ENCODE measurements around the gene MX2. TPM values are rescaled to one million over a fixed set of nuclear protein-coding genes. Genes with fewer than 3 reads are reported as not detected.
"Not testable (repeated sequence)": the region's sequence is repeated elsewhere in the genome, so short reads cannot be mapped to it uniquely, and the experiment has no call there.

Gene MX2
- total RNA-seq, 2 experiments from 2014 or later = 9.5 to 10.5 TPM

DNA sequence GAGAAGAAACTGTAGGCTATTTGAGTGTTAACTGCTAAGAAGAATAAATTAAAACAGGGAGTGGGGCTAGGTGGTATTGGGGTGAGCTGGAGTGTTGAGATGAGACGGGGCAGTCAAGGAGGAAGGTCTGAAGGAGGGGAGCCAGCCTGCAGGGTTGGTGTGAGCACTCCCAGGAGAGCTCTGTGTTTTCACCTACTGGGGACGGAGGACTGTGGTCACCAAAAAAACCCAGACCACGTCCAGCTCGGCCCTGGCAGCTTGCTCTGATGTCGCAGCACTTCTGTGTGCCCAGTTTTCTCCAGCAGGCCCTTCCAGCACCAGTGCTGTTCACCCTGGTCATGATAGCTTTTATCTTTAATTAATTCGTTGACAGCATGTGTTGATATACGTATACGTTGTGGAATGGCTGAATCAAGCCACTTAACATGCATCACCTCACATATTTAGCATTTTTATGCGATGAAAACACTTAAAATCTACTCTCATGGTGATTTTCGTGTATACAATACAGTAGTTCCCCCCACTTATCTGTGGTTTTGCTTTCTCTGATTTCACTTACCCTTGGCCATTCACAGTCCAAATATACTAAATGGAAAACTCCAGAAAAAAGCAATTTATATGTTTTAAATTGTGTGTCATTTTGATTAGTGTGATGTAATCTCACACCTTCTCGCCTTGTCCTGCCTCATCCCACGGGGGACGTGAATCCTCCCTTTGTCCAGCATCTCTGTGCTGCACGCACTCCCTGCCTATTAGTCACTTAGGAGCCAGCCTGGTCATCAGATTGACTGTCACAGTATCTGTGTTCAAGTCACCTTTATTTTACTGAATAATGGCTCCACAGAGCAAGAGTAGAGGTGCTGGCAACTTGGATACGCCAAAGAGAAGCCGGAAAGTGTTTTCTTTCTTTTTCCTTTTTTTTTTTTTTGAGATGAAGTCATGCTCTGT lies 32.9 kb upstream of the MX2 start:
- ChIA-PET POLR2A (no interaction called here), CTCF (no interaction called here)

DNA sequence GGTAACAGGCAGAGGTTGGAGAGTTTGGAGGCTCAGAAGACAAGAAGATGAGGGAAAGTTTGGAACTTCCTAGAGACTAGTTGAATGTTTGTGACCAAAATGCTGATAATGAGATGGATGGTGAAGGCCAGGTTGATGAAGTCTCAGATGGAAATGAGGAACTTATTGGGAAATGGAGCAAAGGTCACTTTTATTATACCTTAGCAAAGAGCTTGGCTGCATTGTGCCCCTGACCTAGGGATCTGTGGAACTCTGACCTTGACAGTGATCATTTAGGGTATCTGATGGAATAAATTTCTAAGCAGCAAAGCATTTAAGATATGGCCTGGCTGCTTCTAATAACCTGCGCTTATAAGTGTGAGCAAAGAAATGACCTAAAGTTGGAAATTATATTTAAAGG lies 28.1 kb upstream of the MX2 start:
- ChIA-PET CTCF (no interaction called here), POLR2A (no interaction called here)

DNA sequence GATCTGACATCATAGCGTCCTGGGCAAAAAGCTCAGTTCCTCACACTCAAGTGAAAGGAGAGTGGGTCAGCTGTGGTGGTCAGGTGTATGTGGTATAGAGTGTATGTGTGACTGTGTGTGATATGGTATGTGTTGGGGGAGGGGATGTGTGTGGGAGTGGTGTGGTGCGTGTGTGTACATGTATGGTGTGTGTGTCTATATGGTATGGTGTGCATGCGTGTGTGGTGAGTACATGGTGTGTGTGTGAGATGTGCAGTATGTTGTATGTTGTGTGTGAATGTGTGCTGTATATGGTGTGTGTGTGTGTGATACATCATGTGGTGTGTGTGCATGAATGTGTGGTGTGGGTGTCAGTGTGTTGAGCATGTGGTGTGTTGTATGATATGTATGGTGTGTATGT lies 24.3 kb upstream of the MX2 start:
- ChIA-PET POLR2A (no interaction called here), CTCF (no interaction called here)

DNA sequence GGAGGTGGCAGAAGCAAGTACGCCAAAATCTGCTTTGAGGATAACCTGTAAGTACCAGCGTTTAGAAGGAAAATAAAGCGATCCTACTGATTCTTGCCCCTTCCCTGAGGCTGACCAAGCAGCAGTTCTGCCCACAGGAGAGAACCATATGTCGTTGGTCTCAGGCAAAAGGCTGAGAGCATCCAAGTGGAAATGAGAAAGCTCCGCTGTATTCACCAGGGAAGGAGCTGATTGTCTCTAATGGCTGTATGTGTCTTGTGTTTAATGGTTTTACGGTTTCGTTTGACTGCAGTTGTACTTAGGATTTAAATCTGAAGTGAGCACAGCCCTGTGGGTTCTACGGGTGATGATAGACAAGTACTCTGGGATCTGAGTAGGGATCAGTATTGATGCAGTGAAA lies 23.4 kb upstream of the MX2 start:
- ChIA-PET POLR2A (no interaction called here), CTCF (no interaction called here)

DNA sequence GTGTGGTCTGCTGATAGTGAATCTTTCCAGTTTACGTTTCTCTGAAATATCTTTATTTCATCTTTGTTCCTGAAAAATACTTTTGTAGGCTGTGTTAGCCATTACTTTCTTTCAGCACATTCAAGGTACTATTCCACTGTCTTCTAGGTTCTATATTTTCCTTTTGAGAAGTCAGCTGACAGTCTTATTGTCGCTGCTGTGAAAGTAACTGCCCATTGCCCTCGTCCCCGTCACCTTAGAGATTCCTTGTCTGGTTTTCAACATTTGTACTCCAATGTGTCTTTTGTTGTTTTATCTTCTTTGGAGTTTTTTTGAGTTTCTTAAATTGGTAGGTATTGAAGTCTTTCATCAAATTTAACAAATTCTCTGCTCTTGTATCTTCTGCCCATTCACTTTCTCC lies 19.8 kb upstream of the MX2 start:
- CTCF ChIA-PET = no interaction called here
- POLR2A ChIA-PET = no interaction called here

DNA sequence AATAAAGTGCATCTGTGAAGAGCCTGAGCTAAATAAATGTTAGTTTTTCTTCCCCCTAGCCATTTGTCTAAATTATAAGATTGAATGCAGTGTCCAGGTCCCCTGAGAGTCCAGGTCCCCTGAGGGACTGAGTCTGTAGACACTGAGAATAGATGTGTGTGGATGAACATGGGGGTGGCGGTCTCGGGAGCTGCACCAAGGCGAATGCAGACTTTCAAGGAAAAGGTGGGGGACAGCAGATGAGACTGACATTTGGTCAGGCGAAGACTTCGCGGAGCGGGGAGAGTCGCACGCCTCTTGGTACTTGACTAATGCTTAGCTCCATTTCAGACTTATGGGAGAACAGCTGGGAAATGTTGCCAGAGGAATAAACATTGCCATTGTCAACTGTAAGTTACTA lies 17.7 kb upstream of the MX2 start:
- ChIA-PET CTCF (no interaction called here), POLR2A (no interaction called here)

DNA sequence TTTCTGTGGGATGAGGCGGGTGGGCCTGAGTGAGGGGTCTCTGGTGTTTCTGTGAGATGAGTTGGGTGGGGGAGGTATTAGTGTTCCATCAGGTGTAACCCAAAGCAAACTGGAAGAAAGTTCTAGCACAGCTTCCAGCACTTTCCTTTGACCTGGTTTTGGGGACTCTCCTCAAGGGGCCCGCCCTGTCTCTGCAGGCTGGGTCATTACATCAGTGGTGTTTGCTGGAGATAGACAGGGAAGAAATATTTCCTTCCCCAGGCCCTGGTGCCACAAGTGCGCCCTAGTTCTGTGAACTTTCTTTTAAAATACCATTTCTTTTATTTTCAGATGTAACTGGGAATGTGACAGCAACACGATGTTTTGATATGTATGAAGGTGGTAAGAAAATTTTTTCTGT lies 16.5 kb upstream of the MX2 start:
- POLR2A ChIA-PET = no interaction called here
- CTCF ChIA-PET = no interaction called here

DNA sequence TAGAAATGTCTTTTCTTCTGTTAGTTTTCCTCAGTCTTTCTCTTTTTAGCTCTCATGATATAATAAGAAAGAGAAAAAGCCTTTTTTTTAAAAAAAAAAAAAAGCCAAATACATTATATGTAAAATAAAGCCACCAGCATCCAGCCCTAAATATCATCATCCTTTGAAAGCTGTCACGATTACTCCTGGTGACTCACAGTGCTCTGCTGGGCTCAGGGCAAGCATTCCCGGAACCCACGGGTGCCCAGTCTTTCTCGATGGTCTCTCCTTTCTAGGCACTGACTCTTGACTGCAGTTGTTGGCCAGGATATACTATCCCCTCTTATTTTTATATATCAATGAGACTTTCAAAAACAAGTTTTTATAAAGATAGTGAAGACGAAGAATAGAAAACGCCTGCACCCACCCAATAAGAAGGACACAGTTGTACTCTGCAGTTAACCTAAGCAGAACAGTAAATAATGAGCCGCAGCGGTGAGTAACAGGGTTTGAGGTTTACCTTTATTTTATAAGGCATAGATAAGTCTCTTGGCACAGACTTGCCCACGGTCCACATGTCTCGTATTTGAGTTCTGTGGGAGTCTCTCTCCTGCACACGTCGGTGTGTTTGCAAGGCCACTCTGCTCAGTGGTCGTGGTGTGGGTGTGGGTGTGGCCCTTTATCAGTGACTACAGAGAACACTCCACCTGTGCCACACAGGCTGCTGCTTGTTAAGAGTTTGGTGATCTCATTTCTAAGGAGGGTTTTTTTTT lies 15.7 kb upstream of the MX2 start:
- CTCF ChIA-PET = no interaction called here

DNA sequence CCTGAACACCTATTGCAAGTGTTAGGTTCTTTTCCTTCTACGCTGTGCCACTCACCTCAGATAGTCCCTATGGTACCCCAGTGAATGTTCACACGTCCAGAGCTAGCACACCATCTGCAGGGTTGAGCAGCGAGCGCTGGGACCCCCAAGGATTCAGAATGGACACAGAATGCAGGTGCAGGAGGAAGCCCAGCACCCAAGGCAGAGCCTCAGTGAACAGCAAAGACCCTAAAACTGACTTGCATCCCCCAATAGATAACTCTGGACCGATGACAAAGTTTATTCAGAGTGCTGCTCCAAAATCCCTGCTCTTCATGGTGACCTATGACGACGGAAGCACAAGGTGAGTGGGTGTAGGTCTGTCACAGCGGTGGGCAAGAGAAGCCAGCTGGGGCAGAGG lies 15.1 kb upstream of the MX2 start:
- CTCF ChIA-PET = no interaction called here
- POLR2A ChIA-PET = no interaction called here

More for the DNA sequence above, 15.7 kb upstream of the MX2 start:
- POLR2A ChIA-PET = no interaction called here

DNA sequence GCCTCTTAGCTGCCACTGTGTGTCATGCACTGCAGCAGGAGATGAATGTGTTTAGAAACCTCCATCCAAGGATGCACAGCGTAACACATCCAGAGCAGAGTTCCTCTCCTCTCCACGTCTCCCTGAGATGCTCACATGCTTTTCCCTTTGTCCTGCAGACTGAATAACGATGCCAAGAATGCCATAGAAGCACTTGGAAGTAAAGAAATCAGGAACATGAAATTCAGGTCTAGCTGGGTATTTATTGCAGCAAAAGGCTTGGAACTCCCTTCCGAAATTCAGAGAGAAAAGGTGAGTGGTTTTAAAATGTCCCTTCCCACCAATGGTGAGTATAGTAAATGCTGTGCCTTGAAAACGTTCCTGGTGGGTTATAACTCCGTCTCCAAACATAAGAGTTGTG lies 13.4 kb upstream of the MX2 start:
- ChIA-PET CTCF (no interaction called here), POLR2A (no interaction called here)

DNA sequence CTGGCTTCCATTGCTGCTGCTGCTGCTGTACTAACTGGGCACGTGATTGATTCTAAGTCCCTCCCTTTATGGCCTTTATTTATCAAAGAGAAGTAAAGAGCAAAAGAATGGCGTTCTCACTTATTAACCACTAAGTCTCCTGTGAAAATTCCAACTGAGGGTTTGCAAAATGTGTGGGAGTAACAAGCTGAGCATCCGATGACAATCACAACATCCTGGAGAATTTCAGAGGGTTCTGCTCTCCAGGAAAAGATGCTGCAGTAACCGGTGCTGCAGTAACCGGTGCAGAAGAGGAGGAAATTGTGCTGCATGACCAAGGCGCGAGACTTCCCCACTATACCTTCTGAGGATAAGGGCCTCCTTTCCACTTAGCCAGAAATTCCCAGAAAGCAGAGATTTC lies 12.7 kb upstream of the MX2 start:
- ChIA-PET POLR2A (no interaction called here), CTCF (no interaction called here)

DNA sequence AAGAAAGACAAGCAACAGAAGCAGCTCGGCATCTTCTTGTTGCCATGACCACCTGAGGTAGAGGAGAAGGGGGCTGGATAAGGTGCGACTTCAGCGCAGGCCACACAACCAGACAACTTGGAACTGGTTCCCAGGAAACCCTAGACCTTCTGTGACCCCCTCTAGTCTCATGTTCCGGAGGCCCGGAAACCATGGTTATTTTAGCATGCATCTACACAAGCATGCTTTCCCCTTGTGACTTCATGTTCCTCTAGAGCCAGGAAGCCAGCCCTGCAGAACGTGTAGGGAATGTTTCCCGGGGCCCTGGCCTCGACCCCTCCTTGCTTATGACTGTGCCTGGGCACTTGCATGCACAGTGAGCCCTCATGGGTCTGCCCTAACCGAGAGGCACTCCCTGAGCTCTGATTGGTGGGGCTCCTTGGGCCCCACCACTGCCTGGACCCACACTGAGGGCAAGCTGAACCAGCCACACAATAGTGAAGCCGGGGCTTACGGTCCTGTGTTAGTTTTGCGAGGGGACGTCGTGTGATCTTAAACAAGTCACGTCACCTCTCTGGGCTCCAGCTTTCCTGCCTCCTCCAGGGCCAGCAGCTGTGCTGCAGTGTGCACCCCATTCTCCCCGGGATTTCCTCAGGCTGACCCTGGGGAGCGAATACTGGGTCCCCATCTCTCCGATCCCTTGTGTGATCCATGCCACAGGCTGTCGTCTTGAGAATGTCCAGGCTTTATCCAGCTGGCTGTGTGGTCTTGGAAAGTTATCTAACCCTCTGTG lies 12.0 kb upstream of the MX2 start:
- ChIA-PET POLR2A (no interaction called here), CTCF (no interaction called here)

DNA sequence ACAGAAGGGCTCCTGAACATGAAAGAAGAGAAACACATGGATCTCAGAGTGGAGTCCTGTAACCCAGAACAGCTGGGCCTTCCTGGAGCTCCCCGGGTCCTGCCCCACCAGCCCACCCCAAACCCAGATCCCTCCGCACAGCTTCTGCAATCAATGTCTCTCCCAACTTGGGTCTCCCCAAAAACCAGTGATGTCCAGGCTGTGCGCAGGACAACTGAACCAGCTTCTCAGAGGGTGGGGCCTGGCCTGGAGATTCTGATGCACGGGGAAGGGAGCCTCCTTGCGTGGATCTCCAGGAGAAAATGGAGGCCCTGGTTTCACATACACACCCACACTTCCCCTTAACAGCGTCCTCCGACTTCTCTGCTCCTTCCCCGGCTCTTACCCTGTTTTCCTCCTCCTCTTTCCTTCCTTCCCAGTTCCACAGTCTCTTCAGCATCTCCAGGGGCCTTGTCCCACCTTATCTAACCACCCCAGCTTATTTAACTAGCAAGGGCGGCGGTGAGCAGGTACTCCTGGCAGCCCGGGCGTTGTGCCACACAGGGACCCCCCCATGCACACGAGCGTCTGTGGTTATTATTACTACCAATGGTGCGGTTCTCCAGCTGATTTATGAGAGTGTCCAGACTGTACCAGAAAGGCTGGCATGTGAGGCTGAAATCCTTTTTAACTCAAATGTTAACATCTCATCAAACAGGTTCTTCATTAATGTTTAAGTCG lies 11.2 kb upstream of the MX2 start:
- POLR2A ChIA-PET = no interaction called here
- CTCF ChIA-PET = no interaction called here

DNA sequence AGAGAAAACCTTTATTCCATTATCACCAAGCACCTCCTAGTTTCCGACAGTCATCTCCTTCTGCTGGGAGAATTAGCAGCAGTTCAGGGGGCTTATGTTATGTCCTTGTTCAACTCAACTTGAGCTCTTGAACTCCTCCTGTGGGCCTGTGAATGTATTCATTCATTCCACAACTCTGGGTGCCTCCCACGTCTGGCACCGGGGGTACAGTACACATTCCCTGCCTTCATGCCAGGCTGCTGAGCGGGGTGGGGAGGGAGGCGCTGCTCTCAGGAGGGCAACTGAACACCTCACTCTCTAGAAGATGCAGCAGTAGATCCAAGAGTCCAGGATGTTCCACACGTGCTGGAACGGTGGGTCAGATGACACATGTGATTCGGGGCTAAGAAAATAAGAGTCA lies 4.3 kb upstream of the MX2 start:
- ChIA-PET POLR2A (no interaction called here), CTCF (no interaction called here)

DNA sequence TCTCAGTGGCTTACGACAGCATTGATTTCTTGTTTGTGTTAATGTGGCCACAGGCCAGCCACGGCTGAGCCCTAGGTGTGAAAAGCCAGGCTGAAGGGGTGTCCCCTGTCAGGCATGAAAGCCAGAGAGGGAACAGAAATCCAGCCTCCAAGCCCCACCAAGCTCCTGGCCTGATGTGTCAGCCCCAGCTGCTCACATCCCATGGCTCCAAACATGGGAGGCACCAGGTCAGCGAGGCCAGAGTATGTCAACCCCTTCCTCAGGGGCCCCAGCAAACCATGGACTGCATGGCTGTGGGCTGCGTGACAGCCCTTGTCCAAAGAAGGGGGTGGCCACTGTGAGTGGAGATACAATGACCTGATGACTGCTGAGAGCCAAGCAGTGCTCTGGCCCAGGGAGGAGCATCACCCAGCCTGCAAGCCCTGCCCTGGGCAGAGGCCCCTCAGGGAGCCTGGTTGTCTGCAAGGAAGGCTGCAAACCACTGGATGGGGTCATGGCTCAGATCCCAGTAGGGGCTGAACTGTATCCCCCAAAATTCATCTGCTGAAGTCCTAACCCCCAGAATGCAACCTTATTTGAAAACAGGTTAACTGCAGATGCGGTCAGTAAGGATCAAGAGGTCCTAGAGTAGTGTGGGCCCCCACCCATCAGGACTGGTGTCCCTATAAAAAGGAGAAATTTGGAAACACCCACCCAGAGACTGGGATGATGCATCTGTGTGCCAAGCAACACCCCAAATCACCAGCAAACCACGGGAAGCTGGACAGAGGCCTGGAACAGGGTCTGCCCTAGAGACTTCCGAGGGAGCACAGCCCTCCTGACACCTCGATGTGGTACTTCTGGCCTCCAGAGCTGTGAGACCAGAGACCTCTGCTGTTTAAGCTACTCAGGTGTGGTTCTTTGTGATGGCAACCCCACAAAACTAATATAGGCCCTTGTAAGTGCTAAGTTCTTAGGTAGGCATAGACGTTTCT lies 3.3 kb upstream of the MX2 start:
- ChIA-PET CTCF (no interaction called here), POLR2A (no interaction called here)

DNA sequence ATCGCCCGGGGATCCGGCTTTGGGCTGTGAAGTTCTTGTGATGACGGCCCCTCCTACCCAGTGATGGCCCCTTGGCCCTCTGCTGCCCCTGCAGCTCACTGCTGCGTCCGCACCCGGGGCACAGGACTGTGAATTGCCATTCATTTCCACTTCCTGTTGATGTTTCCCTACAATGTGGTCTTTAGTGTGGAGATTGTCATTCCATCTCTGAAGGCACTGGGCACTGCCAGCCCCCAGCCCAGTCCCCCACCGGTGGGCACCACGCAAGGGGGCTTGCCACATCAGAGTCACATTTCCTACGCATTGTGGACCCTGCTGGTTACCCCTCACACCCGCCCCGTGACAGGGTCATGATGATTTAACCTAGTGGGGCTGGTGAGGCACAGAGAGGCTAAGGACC lies 2.5 kb upstream of the MX2 start:
- ChIA-PET CTCF (no interaction called here), POLR2A (no interaction called here)

DNA sequence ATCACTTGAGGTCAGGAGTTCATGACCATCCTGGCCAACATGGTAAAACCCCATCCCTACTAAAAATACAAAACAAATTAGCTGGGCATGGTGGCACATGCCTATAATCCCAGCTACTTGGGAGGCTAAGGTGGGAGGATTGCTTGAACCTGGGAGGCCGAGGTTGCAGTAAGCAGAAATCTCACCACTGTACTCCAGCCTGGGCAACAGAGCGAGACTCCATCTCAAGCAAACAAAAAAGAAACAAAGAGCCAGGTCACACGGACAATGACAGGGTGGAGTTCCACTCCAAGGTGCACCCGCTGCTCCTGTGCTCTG lies 2.1 kb upstream of the MX2 start:
- POLR2A ChIA-PET = interaction anchor here (1.9 kb wide), 1 partner anchor 10 kb away, joined by 6 read pairs; no protein-coding TSS in a partner anchor
- CTCF ChIA-PET = not testable (repeated sequence)

DNA sequence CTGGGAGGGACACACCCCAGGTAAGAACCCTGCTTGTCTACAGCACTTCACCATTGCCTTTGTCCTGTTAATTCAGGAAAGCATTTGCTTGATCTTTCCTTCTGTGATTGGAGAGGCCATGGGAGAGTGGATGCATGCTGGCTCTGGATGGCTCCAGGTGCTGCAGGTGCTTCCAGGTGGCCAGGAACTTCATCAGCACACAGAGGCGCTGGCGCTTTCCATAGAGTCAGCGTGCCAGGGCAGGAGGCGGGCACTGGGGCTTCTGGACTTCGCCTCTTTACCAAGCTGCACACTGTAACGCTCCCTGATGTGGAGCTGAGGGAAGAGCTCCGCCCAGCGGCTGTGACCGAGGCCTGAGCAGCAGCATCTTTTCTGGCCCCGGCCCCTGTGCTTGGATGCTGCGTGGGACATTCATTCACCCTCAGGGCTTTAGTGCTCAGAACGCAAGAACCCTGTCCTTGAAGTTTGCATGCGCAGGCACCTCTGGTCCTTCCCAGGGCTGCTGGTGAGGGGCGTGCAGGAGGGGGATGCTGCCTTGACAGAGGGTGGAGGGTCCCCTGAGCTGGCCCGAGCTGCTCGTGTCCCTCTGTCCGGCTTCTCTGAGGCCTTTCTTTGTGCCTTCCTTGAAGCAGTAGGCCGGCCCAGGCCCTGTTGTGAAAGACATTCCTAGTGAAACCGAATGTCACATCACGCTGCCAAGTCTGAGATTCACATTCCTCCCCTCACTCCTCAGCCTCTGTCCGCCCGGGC lies 1.6 kb upstream of the MX2 start:
- CTCF ChIA-PET = no interaction called here
- POLR2A ChIA-PET = interaction anchor here (1.9 kb wide), 1 partner anchor 9 kb away, joined by 6 read pairs; no protein-coding TSS in a partner anchor
